Activated naive CD4-positive, alpha-beta T cell treated with anti-CD3 and anti-CD28 coated beads, Interleukin-2, amount 50 U/mL, for 72 hours (primary cell): ENCODE results near the gene FAM47B. TPM values are rescaled to one million over a fixed set of nuclear protein-coding genes. Genes with fewer than 3 reads are reported as not detected.

Source experiments
- ATAC-seq, 2 donors: fragments of 150-1000 bp; cut with Tn5 transposase; 2 replicates each; pipeline ENCODE4 v1.10.0; 2021; ENCODE audit warnings: mild to moderate bottlenecking in 2 of 2, moderate library complexity in 2 of 2
- DNase-seq, 2 donors: peaks; one replicate each; pipeline ENCODE4 v3.0.0; 2021 to 2022; ENCODE audit warnings: low spot score in 2 of 2
- H3K27ac Mint-ChIP-seq, 2 donors: one replicate each; pipeline ENCODE4 v1.8.0; 2022; ENCODE audit warnings: mild to moderate bottlenecking in 2 of 2, mixed read lengths in 2 of 2
- H3K36me3 Mint-ChIP-seq, 2 donors: one replicate each; pipeline ENCODE4 v1.8.0; 2022; ENCODE audit warnings: mixed read lengths in 2 of 2
- H3K9me3 Mint-ChIP-seq, 2 donors: one replicate each; pipeline ENCODE4 v1.8.0; 2022; ENCODE audit warnings: mixed read lengths in 2 of 2
- total RNA-seq, 2 donors: library from RNA; stranded (reverse); gene quantifications; one replicate each; pipeline ENCODE4 v1.2.3, GENCODE V29; 2022

Gene FAM47B
- not detected for total RNA-seq

GRCh38 chrX:34942496-34942895 lies at the start of gene FAM47B:
Gene FAM47B (plus strand): TSS chrX:34942796. CDS start chrX:34942832, 36 bp downstream.
- ATAC-seq (no peak), DNase-seq (no peak)
- Mint-ChIP-seq H3K36me3 (no peaks in the 10 kb centered on the region), H3K27ac (no peak within 1 kb of the TSS), H3K9me3 (peaks cover 4 to 7% of the 10 kb centered on the region in 2 donors)

- no peak for ATAC-seq
- H3K27ac Mint-ChIP-seq = no peak overlapping the region
- H3K9me3 Mint-ChIP-seq = peaks cover 0 to 3% of the 10 kb centered on the region in 2 donors
Measured at GRCh38 chrX:34893741-34894140, 48.9 kb upstream of the FAM47B start.

DNA sequence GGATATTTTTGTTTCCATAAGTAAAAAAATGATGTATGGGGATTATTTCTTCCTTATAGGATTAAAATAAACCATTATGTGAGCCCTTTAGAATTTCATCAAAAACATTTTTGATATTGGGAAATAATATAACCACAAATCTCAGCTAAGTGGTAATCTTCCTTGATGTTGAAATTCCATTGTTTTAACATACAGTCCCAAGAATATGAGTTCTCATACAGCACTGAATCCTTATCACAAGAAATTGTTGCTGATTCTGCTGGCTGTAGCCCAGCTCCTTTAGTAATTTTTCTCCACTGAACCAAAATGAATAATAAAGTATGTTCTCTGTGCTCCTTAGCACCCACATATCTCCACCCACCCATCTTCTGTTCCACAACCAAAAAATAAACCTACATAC lies 41.9 kb upstream of the FAM47B start:
- DNase-seq = no peak
- H3K36me3 Mint-ChIP-seq = no peaks in the 10 kb centered on the region

More at GRCh38 chrX:34893741-34894140, 48.9 kb upstream of the FAM47B start:
- no peaks in the 10 kb centered on the region for H3K36me3 Mint-ChIP-seq
- no peak for DNase-seq

GRCh38 chrX:34901761-34902160 lies 40.8 kb upstream of the FAM47B start:
- Mint-ChIP-seq H3K27ac (no peak overlapping the region), H3K36me3 (no peaks in the 10 kb centered on the region), H3K9me3 (peaks cover 2 to 7% of the 10 kb centered on the region in 2 donors)
- ATAC-seq = no peak
- no peak for DNase-seq

More for the DNA sequence above, 41.9 kb upstream of the FAM47B start:
- no peak for ATAC-seq
- Mint-ChIP-seq H3K9me3 (peaks cover 0 to 7% of the 10 kb centered on the region in 2 donors), H3K27ac (no peak overlapping the region)

GRCh38 chrX:34903316-34903715 lies 39.3 kb upstream of the FAM47B start:
- DNase-seq (no peak), ATAC-seq (no peak)
- H3K9me3 Mint-ChIP-seq = peaks cover 4% of the 10 kb centered on the region in 2 donors
- H3K27ac Mint-ChIP-seq = no peak overlapping the region
- H3K36me3 Mint-ChIP-seq = no peaks in the 10 kb centered on the region

DNA sequence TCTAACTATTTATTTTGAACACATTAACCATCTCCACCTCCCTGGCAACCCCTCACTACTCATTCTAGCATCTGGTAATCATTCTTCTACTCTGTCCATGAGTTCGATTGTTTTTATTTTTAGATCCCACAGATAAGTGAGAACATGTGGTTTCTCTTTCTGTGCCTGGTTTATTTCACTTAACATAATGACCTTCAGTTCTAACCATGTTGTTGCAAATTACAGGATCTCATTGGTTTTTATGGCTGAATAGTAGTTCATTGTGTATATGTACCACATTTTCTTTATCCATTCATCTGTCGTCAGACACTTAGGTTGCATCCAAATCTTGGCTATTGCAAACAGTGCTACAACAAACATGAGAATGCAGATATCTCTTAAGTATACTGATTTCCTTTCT lies 33.4 kb upstream of the FAM47B start:
- H3K27ac Mint-ChIP-seq = no peak overlapping the region
- no peak for DNase-seq
- H3K9me3 Mint-ChIP-seq = peaks cover 4 to 7% of the 10 kb centered on the region in 2 donors

GRCh38 chrX:34915463-34916225 lies 27.0 kb upstream of the FAM47B start:
- Mint-ChIP-seq H3K27ac (no peak overlapping the region), H3K36me3 (no peaks in the 10 kb centered on the region), H3K9me3 (no peaks in the 10 kb centered on the region)
- ATAC-seq (no peak), DNase-seq (no peak)

More for the DNA sequence above, 33.4 kb upstream of the FAM47B start:
- no peak for ATAC-seq
- no peaks in the 10 kb centered on the region for H3K36me3 Mint-ChIP-seq

DNA sequence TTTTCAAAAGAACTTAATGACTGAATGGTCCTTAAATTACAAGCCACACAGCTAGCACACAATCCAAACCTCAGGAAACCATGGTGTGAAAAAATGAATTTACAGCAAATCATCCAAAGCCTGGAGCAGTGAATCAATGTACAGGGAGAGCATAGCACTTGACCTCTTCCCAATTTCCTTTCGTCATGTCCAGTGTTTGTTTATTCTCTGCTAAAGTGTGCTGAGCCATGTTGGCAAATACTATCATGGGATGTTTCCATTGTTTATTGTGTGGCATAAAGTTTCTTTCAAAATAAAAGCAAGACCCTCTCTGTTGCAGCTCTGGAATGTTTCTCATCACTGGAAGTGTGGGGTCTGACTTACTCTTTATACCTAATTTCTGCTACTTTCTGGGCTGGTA lies 25.4 kb upstream of the FAM47B start:
- H3K27ac Mint-ChIP-seq = no peak overlapping the region
- DNase-seq = no peak

DNA sequence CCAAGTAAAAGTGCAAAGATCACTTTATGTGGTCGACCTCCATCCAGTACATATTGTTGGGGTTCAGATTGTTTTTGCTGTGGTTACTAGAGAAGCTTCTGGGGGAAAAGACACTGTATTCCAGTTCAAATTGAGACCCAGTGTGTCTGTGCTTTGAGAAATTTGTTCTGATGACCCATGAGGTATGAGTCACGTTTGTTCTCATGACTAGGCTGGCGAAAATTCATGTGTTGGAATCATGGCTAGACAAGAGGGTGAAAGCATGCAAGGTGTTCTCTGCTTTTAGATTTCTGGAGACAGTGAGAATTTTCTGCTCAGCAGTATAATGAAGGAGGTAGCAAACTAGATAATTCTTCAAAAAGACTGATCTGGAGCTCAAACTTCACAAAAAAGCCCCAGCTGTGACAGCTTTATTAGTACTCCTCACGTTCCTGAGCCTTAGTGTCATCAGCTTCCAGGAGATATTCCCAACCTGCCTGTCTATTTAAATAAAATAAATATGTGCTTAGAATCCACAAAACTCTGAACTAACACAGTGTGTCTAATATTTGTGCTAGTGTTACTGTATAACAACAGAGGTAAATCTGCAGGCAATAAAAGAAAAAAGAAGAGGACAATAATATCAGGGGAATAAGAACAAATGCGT lies 24.4 kb upstream of the FAM47B start:
- Mint-ChIP-seq H3K27ac (no peak overlapping the region), H3K36me3 (no peaks in the 10 kb centered on the region), H3K9me3 (no peaks in the 10 kb centered on the region)
- ATAC-seq (no peak), DNase-seq (no peak)

More for the DNA sequence above, 25.4 kb upstream of the FAM47B start:
- no peak for ATAC-seq
- H3K36me3 Mint-ChIP-seq = no peaks in the 10 kb centered on the region
- no peaks in the 10 kb centered on the region for H3K9me3 Mint-ChIP-seq

DNA sequence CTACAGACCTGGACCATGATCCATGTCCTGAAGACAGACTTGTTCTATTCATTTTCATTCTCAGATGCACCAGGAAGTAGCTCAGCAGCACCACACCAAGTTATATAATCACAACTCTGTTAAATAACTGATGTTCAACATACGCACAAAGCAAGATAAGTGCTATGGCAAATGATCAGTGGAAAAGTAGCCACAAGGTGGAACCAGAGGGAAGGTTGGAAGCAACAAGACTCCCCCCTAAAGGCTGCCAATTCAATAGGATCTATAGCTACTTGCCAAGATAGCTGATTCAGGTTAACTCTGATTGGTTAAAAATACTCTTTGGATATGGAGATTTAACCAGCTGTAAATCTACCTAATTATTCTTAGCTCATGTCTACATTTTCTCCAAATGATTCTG lies 23.7 kb upstream of the FAM47B start:
- Mint-ChIP-seq H3K36me3 (no peaks in the 10 kb centered on the region), H3K9me3 (no peaks in the 10 kb centered on the region), H3K27ac (no peak overlapping the region)
- DNase-seq (no peak), ATAC-seq (no peak)

GRCh38 chrX:34927866-34928265 lies 14.7 kb upstream of the FAM47B start:
- DNase-seq (no peak), ATAC-seq (no peak)
- Mint-ChIP-seq H3K27ac (no peak overlapping the region), H3K36me3 (peaks cover 0 to 1% of the 10 kb centered on the region in 2 donors), H3K9me3 (peaks cover under 1% of the 10 kb centered on the region in 2 donors)

GRCh38 chrX:34943235-34943634 lies 639 bp downstream of the FAM47B start:
- DNase-seq (no peak), ATAC-seq (no peak)
- no peaks in the 10 kb centered on the region for H3K36me3 Mint-ChIP-seq
- H3K27ac Mint-ChIP-seq = no peak overlapping the region
- peaks cover 4 to 7% of the 10 kb centered on the region in 2 donors for H3K9me3 Mint-ChIP-seq

GRCh38 chrX:34956916-34957315 lies 14.3 kb downstream of the FAM47B start:
- Mint-ChIP-seq H3K36me3 (no peaks in the 10 kb centered on the region), H3K27ac (no peak overlapping the region), H3K9me3 (peaks cover 0 to 5% of the 10 kb centered on the region in 2 donors)
- ATAC-seq (no peak), DNase-seq (no peak)

- no peak for ATAC-seq
- no peak overlapping the region for H3K27ac Mint-ChIP-seq
Measured at GRCh38 chrX:34961662-34962061, 19.1 kb downstream of the FAM47B start.

GRCh38 chrX:34972206-34972605 lies 29.6 kb downstream of the FAM47B start:
- H3K9me3 Mint-ChIP-seq = peaks cover 0 to 3% of the 10 kb centered on the region in 2 donors
- DNase-seq (no peak), ATAC-seq (no peak)
- no peaks in the 10 kb centered on the region for H3K36me3 Mint-ChIP-seq
- H3K27ac Mint-ChIP-seq = no peak overlapping the region

More at GRCh38 chrX:34961662-34962061, 19.1 kb downstream of the FAM47B start:
- no peak for DNase-seq
- Mint-ChIP-seq H3K9me3 (no peaks in the 10 kb centered on the region), H3K36me3 (no peaks in the 10 kb centered on the region)

DNA sequence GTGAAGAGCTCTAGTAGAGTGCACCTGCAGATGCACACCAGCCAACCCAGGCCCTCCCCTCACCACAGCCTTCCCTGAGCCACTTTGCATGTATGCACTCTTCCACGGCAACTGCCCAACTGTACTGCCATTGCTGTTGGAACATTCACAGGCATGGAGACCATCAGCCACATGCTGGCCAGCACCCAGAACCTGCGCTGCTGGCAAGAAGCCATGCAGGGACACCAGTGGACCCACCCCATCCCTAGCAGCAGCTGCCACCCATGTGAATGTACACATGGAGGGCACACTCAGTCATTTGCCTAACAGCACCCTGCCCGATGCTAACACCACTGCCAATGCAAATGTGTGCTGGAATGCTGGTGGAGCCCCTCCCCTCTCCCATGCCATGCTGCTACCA lies 35.6 kb downstream of the FAM47B start:
- Mint-ChIP-seq H3K36me3 (no peaks in the 10 kb centered on the region), H3K27ac (no peak overlapping the region), H3K9me3 (no peaks in the 10 kb centered on the region)
- ATAC-seq (no peak), DNase-seq (no peak)

GRCh38 chrX:34987646-34988045 lies 45.0 kb downstream of the FAM47B start:
- H3K27ac Mint-ChIP-seq = no peak overlapping the region
- H3K9me3 Mint-ChIP-seq = no peaks in the 10 kb centered on the region
- DNase-seq (no peak), ATAC-seq (no peak)
- H3K36me3 Mint-ChIP-seq = no peaks in the 10 kb centered on the region
